ENCODE data around the gene PIGM. TPM values are rescaled to one million over a fixed set of nuclear protein-coding genes. Genes with fewer than 3 reads are reported as not detected.

PIGM gene
- total RNA-seq, 2 donors from 2014 or later: 4.6 to 5.2 TPM

DNA sequence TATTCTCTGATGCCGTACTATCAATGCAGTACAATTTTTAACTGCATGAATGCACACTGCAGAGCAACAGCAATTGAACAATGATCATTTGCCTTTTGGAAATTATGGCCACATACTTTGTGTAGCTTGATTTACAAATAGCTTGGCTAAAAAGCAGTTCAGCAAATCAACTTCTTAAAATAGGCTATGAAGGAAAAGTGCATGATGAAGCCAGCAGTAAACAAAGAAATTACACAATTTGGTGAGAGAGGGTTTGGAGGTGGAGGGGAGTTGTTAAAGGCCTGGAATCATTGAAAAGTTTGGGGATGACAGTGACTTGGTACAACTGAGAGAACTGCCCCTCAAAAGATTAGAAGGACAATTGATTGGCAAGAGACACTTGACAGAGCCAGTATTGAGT lies 6.5 kb downstream of the PIGM start:
- WGBS, 2 experiments (ENCODE audit: insufficient coverage in 1 of 2, insufficient read length in 1 of 2): 79 to 92% methylated on average over 1 of the region's 1 CpG
- H3K4me1 Mint-ChIP-seq: peaks cover under 1% of the 10 kb centered on the region

DNA sequence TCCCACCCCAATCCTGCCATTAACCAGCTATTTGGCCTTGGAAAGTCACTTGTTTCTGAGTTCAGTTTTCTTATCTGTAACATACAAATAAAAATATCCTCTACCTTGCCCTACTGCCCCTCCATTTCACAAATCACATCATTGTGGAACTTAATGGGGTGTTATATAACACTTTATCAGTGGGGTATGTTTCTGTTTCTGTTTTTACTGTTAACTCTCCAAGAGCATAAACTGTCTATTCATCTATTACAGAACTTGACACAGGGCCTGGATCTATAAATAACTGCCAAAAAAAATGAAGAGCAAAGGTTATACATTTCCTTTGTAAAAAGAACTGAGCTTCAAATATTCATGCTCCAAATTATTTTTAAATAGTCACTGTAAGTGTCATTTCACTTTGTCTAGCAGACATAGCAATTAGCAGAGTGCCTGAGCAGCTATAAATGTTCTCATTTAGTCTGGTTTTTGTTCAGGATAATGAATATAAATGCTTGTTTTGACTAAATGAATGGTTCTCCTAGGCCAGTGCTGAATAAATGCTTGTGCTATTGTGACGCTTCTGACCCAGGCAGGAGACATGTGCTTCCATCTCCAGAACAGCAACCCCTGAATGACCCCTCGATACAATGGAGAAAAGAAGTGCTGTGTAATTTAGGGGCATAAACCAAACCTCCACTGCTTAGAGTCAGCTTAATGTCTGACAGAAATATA lies 7.4 kb downstream of the PIGM start:
- Histone ChIP-seq H3K27me3 (ENCODE audit: control insufficient read depth, insufficient read depth, low read length, poor library complexity, severe bottlenecking) (peaks cover 9% of the 10 kb centered on the region), H3K36me3 (ENCODE audit: control insufficient read depth, insufficient read depth, low read length) (no peaks in the 10 kb centered on the region), H3K27ac (ENCODE audit: low read depth, low read length) (no peak overlapping the region), H3K4me3 (ENCODE audit: low read length) (no peak overlapping the region), H3K4me1 (ENCODE audit: control insufficient read depth, insufficient read depth, low read length) (peaks cover 3% of the 10 kb centered on the region), H3K9me3 (ENCODE audit: control insufficient read depth, low read length) (no peaks in the 10 kb centered on the region), H3K9ac (ENCODE audit: extremely low read depth, low read length, poor library complexity, severe bottlenecking) (no peak overlapping the region)
- H3K4me1 Mint-ChIP-seq: no peaks in the 10 kb centered on the region
- H3K27me3 Mint-ChIP-seq (ENCODE audit: insufficient read depth): peaks cover 17% of the 10 kb centered on the region
- H3K36me3 Mint-ChIP-seq (ENCODE audit: low read depth): no peaks in the 10 kb centered on the region
- no peak overlapping the region for H3K27ac Mint-ChIP-seq
- no peak for DNase-seq
- TF ChIP-seq, protein P1, sequence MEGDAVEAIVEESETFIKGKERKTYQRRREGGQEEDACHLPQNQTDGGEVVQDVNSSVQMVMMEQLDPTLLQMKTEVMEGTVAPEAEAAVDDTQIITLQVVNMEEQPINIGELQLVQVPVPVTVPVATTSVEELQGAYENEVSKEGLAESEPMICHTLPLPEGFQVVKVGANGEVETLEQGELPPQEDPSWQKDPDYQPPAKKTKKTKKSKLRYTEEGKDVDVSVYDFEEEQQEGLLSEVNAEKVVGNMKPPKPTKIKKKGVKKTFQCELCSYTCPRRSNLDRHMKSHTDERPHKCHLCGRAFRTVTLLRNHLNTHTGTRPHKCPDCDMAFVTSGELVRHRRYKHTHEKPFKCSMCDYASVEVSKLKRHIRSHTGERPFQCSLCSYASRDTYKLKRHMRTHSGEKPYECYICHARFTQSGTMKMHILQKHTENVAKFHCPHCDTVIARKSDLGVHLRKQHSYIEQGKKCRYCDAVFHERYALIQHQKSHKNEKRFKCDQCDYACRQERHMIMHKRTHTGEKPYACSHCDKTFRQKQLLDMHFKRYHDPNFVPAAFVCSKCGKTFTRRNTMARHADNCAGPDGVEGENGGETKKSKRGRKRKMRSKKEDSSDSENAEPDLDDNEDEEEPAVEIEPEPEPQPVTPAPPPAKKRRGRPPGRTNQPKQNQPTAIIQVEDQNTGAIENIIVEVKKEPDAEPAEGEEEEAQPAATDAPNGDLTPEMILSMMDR (conservative IDR thresholded peaks at IDR 0.05): no peak
- 82% methylated on average over 2 of the region's 2 CpGs; no CpG with 5 or more reads in 1 of the 2 experiments for WGBS, 2 experiments (ENCODE audit: insufficient coverage in 1 of 2, insufficient read length in 1 of 2)
- no peaks in the 10 kb centered on the region for H3K9me3 Mint-ChIP-seq
- no peak overlapping the region for H3K4me3 Mint-ChIP-seq

More for the DNA sequence above, 6.5 kb downstream of the PIGM start:
- Histone ChIP-seq H3K27me3 (ENCODE audit: control insufficient read depth, insufficient read depth, low read length, poor library complexity, severe bottlenecking) (peaks cover 9% of the 10 kb centered on the region), H3K9me3 (ENCODE audit: control insufficient read depth, low read length) (no peaks in the 10 kb centered on the region), H3K4me1 (ENCODE audit: control insufficient read depth, insufficient read depth, low read length) (peaks cover 3% of the 10 kb centered on the region), H3K27ac (ENCODE audit: low read depth, low read length) (no peak overlapping the region), H3K36me3 (ENCODE audit: control insufficient read depth, insufficient read depth, low read length) (no peaks in the 10 kb centered on the region), H3K4me3 (ENCODE audit: low read length) (no peak overlapping the region), H3K9ac (ENCODE audit: extremely low read depth, low read length, poor library complexity, severe bottlenecking) (no peak overlapping the region)
- Mint-ChIP-seq H3K27me3 (ENCODE audit: insufficient read depth) (peaks cover 13% of the 10 kb centered on the region), H3K9me3 (no peaks in the 10 kb centered on the region), H3K36me3 (ENCODE audit: low read depth) (no peaks in the 10 kb centered on the region), H3K4me3 (no peak overlapping the region), H3K27ac (no peak overlapping the region)
- DNase-seq: no peak
- TF ChIP-seq, protein P1 (conservative IDR thresholded peaks at IDR 0.05): no peak

DNA sequence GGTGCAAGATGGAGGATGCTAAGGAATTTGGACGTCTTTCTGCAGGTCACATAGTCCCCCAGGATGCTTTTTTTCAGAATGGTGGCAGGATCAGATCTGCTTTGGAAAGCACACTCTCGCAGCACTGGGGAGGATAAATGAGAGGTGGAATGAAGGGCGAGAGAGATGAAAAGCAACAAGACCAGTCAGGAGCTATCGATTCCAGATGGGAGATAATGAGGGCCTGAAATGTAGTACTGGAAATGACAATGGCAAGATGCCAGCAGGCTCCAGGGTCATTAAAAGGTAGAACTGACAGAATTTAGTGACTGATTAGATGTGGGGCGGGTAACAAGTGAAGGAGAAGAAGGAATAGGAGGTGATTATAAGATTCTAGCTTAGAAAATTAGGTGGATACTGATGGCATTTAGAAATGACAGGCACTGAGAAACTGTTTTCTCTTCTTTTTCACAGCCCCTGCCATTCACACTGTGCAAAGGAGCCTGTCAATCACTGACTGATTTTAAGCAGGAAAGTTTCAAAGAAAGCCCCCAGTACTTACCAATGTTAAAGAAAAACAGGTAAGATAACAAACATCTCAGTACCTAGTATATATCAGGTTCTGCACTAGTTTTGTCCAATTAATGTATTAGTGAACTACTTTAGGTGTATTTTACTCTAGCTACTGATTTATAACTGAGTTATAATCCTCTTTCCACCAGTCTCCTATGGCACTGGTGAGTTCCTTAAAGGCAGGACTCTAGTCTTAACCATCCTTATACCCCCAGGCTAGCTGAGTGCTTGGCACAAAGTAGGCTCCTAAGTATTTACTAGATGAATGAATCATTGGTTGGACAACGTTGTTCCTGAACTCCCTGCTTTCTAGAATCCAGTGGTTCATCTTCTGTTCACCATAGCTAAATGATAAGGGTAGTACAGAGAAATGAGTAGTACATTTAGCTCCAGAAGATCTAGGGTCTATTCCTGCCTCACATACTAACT lies 9.2 kb downstream of the PIGM start:
- 81 to 96% methylated on average over 5 to 6 of the region's 6 CpGs for WGBS, 2 experiments (ENCODE audit: insufficient coverage in 1 of 2, insufficient read length in 1 of 2)
- DNase-seq: no peak
- Histone ChIP-seq H3K36me3 (ENCODE audit: control insufficient read depth, insufficient read depth, low read length) (no peaks in the 10 kb centered on the region), H3K27me3 (ENCODE audit: control insufficient read depth, insufficient read depth, low read length, poor library complexity, severe bottlenecking) (peaks cover 9% of the 10 kb centered on the region), H3K9me3 (ENCODE audit: control insufficient read depth, low read length) (no peaks in the 10 kb centered on the region), H3K4me1 (ENCODE audit: control insufficient read depth, insufficient read depth, low read length) (peaks cover 6% of the 10 kb centered on the region), H3K9ac (ENCODE audit: extremely low read depth, low read length, poor library complexity, severe bottlenecking) (no peak overlapping the region), H3K27ac (ENCODE audit: low read depth, low read length) (no peak overlapping the region), H3K4me3 (ENCODE audit: low read length) (no peak overlapping the region)
- peaks cover 20% of the 10 kb centered on the region for H3K27me3 Mint-ChIP-seq (ENCODE audit: insufficient read depth)
- H3K4me1 Mint-ChIP-seq: no peaks in the 10 kb centered on the region
- no peaks in the 10 kb centered on the region for H3K9me3 Mint-ChIP-seq
- H3K4me3 Mint-ChIP-seq: no peak overlapping the region
- TF ChIP-seq, protein P1 (conservative IDR thresholded peaks at IDR 0.05): no peak
- H3K36me3 Mint-ChIP-seq (ENCODE audit: low read depth): no peaks in the 10 kb centered on the region
- no peak overlapping the region for H3K27ac Mint-ChIP-seq

Measured in endodermal cell (in vitro differentiated cells).